HEK293 (cell line): ENCODE results near the gene TMIGD2.

ENCODE experiments used
- ELK4 ChIP-seq: IDR thresholded peaks from 2 replicates; pipeline ENCODE4 v1.6.1; 2011; ENCODE audit warnings: mild to moderate bottlenecking, low read depth, low read length, borderline replicate concordance
- KLF1 ChIP-seq: fragments of 450-650 bp; formaldehyde crosslinking; IDR thresholded peaks from 2 replicates; pipeline ENCODE4 v1.5.1; 2016; ENCODE audit warnings: missing biosample characterization, missing genetic modification characterization
- KLF9 ChIP-seq: fragments of 450-650 bp; formaldehyde crosslinking; IDR thresholded peaks from 2 replicates; pipeline ENCODE4 v1.5.1; 2016; ENCODE audit warnings: missing biosample characterization, missing genetic modification characterization, low read depth
- PRDM1 ChIP-seq: fragments of 450-650 bp; formaldehyde crosslinking; IDR thresholded peaks from 2 replicates; pipeline ENCODE4; 2016; ENCODE audit warnings: missing biosample characterization, missing genetic modification characterization
- REPIN1 ChIP-seq: fragments of 450-650 bp; formaldehyde crosslinking; IDR thresholded peaks from 2 replicates; pipeline ENCODE4 v1.5.1; 2017; ENCODE audit warnings: missing biosample characterization, missing genetic modification characterization, low read depth
- TRIM28 ChIP-seq: IDR thresholded peaks from 2 replicates; pipeline ENCODE4 v1.6.1; 2011; ENCODE audit warnings: low read length, control low read depth, borderline replicate concordance
- YY1 ChIP-seq: fragments of 450-650 bp; formaldehyde crosslinking; IDR thresholded peaks from 2 replicates; pipeline ENCODE4 v1.5.1; 2018; ENCODE audit warnings: missing biosample characterization, missing genetic modification characterization
- ZBTB10 ChIP-seq: fragments of 450-650 bp; formaldehyde crosslinking; IDR thresholded peaks from 2 replicates; pipeline ENCODE4 v1.5.1; 2016; ENCODE audit warnings: missing biosample characterization, missing genetic modification characterization
- ZBTB11 ChIP-seq: fragments of 450-650 bp; formaldehyde crosslinking; conservative IDR thresholded peaks from 2 replicates; pipeline ENCODE4 v1.5.1; 2016; ENCODE audit warnings: low read depth, missing biosample characterization, missing genetic modification characterization
- ZBTB49 ChIP-seq: fragments of 450-650 bp; formaldehyde crosslinking; IDR thresholded peaks from 2 replicates; pipeline ENCODE4 v1.5.1; 2016; ENCODE audit warnings: missing biosample characterization, missing genetic modification characterization, low read depth
- ZNF132 ChIP-seq: fragments of 450-650 bp; formaldehyde crosslinking; IDR thresholded peaks from 2 replicates; pipeline ENCODE4 v1.5.1; 2017; ENCODE audit warnings: missing biosample characterization, missing genetic modification characterization, borderline replicate concordance
- ZNF148 ChIP-seq: fragments of 450-650 bp; formaldehyde crosslinking; IDR thresholded peaks from 2 replicates; pipeline ENCODE4 v1.5.0; 2017; ENCODE audit warnings: missing biosample characterization, missing genetic modification characterization, borderline replicate concordance
- ZNF221 ChIP-seq: fragments of 450-650 bp; formaldehyde crosslinking; IDR thresholded peaks from 2 replicates; pipeline ENCODE4 v1.5.1; 2017; ENCODE audit warnings: missing biosample characterization, missing genetic modification characterization, borderline replicate concordance
- ZNF248 ChIP-seq: fragments of 450-650 bp; formaldehyde crosslinking; IDR thresholded peaks from 2 replicates; pipeline ENCODE4 v1.5.1; 2017; ENCODE audit warnings: missing biosample characterization, missing genetic modification characterization
- ZNF302 ChIP-seq: fragments of 450-650 bp; formaldehyde crosslinking; IDR thresholded peaks from 2 replicates; pipeline ENCODE4 v1.5.1; 2016; ENCODE audit warnings: missing biosample characterization, missing genetic modification characterization, low read depth
- ZNF398 ChIP-seq: fragments of 450-650 bp; formaldehyde crosslinking; IDR thresholded peaks from 2 replicates; pipeline ENCODE4 v1.5.1; 2017; ENCODE audit warnings: missing biosample characterization, missing genetic modification characterization
- ZNF529 ChIP-seq: fragments of 450-650 bp; formaldehyde crosslinking; IDR thresholded peaks from 2 replicates; pipeline ENCODE4 v1.5.1; 2017; ENCODE audit warnings: missing genetic modification characterization, missing biosample characterization; ENCODE audit not compliant: insufficient replicate concordance
- ZNF530 ChIP-seq: fragments of 450-650 bp; formaldehyde crosslinking; IDR thresholded peaks from 2 replicates; pipeline ENCODE4 v1.5.1; 2016; ENCODE audit warnings: low read depth, missing biosample characterization, missing genetic modification characterization
- ZNF548 ChIP-seq: fragments of 450-650 bp; formaldehyde crosslinking; IDR thresholded peaks from 2 replicates; pipeline ENCODE4 v1.5.1; 2016; ENCODE audit warnings: missing biosample characterization, missing genetic modification characterization
- ZNF549 ChIP-seq: fragments of 450-650 bp; IDR thresholded peaks from 2 replicates; pipeline ENCODE4 v1.5.1; 2018; ENCODE audit warnings: missing biosample characterization, missing genetic modification characterization, mild to moderate bottlenecking, inconsistent platforms, moderate library complexity
- ZNF621 ChIP-seq: fragments of 450-650 bp; formaldehyde crosslinking; IDR thresholded peaks from 2 replicates; pipeline ENCODE4 v1.5.1; 2017; ENCODE audit warnings: missing biosample characterization, missing genetic modification characterization
- ZNF624 ChIP-seq: fragments of 450-650 bp; formaldehyde crosslinking; IDR thresholded peaks from 2 replicates; pipeline ENCODE4 v1.5.1; 2017; ENCODE audit warnings: missing biosample characterization, missing genetic modification characterization
- ZNF664 ChIP-seq: fragments of 450-650 bp; formaldehyde crosslinking; IDR thresholded peaks from 2 replicates; pipeline ENCODE4 v1.5.1; 2016; ENCODE audit warnings: missing biosample characterization, missing genetic modification characterization
- ZNF670 ChIP-seq: fragments of 450-650 bp; formaldehyde crosslinking; IDR thresholded peaks from 2 replicates; pipeline ENCODE4 v1.5.1; 2016; ENCODE audit warnings: missing biosample characterization, missing genetic modification characterization, low read depth

TMIGD2 gene

GRCh38 chr19:4246767-4247593 is 55.2 kb downstream of the TMIGD2 start, which contains the start of gene YJU2 (continued):
- TF ChIP-seq ZBTB11 (tag by site-specific recombination) (peak; percentile 100), TRIM28 (peak; percentile 75; the same call in 1 of the 2 replicates), ZNF624 (tag by site-specific recombination) (no peak), ZNF148 (tag by site-specific recombination) (peak; percentile 83; the same call in 1 of the 2 replicates), ZNF548 (no peak), ELK4 (no peak), ZNF549 (tag by site-specific recombination) (no peak), YY1 (tag by site-specific recombination) (peak; percentile 91), ZNF302 (tag by site-specific recombination) (no peak), ZNF132 (tag by site-specific recombination) (no peak), ZNF529 (tag by site-specific recombination) (peak; percentile 57), KLF1 (tag by site-specific recombination) (peak; percentile 95), KLF9 (tag by site-specific recombination) (peak; percentile 64; the same call in 1 of the 2 replicates), ZNF670 (tag by site-specific recombination) (no peak), ZNF621 (tag by site-specific recombination) (no peak), ZNF221 (tag by site-specific recombination) (no peak), ZNF248 (tag by site-specific recombination) (no peak), ZBTB10 (tag by site-specific recombination) (no peak), ZNF530 (tag by site-specific recombination) (no peak), PRDM1 (tag by site-specific recombination) (no peak), ZNF398 (0 out of 2 replicates have a peak, but pooled peaks have one; percentile 4), REPIN1 (tag by site-specific recombination) (no peak), ZNF664 (peak; percentile 69), ZBTB49 (no peak)
